ENCODE measurements around the gene C12orf76.
"Not testable (repeated sequence)": the region's sequence is repeated elsewhere in the genome, so short reads cannot be mapped to it uniquely, and the experiment has no call there.

Gene C12orf76, protein sequence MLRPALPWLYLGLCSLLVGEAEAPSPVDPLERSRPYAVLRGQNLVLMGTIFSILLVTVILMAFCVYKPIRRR

DNA sequence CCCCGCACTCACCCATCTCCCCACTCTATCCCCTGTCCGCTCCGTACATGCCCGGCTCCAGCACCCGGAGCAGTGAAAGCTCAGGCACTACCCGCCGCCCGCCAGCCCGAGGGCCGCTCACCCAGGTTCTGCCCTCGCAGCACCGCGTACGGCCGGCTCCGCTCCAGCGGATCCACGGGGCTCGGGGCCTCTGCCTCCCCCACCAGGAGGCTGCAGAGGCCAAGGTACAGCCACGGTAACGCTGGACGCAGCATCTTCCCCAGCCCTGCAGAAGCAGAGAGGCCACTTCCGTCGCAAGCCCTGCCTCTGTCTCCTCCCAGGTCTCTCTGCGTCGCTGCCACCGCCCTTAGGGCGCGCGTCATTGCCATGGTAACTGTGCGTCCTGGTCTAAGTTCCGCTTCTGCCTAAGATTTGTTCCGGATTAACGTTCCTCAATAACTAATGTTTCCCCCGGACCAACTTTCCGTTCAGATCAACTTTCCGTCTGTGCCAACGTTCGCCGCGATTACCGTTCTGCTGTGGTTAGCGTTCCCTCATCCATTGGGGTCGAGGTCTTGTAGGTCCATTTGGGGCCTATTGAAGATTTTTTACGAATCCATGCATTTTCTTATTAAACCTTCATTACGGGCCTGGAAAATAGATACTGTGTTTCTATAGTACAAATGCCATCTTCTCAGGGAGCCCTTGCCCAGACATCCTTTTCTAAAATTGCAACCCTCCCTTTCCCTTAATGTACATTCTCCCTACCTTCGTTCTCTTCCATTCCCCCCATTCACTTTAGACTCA, at the start of gene C12orf76:
TSS of gene C12orf76 (minus strand) at position 281 of the 786 bp plus-strand sequence. CDS start at position 254, 27 bp downstream.
- peak; percentile 69 to 85 for DNase-seq (ENCODE audit: low read depth in 2 of 2, low spot score in 1 of 2)

DNA sequence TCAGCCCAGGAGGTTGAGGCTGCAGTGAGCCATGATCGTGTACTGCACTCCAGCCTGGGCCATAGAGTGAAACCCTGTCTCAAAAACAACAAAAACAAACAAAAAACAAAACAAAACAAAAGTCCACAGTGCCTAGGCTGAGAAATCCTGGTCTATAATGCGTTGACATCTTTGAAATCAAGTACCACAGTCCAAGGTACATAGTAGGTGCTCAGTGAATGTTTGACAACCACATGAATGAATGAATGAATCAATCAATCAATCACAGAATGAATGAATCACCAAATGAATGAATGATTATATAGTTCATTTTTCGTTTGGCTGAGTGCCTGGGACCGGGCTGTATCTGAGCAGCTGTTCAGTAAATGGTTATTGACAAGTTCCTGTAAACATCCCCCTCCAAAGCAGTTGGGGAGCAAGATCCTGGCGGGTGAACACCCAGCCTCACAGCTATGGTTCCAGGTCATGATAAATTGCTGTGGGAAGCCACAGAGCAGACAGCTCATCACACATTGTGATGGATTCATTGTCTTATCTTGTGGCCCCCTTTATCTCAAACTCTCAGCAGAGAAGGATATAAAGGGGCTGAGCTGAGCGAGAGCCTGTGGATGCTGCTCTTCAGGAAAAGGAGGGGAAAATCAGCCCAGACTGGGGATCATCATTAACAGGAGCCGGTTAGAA, 45.4 kb upstream of the C12orf76 start:
- no peak for DNase-seq (ENCODE audit: low read depth in 2 of 2, low spot score in 1 of 2)

DNA sequence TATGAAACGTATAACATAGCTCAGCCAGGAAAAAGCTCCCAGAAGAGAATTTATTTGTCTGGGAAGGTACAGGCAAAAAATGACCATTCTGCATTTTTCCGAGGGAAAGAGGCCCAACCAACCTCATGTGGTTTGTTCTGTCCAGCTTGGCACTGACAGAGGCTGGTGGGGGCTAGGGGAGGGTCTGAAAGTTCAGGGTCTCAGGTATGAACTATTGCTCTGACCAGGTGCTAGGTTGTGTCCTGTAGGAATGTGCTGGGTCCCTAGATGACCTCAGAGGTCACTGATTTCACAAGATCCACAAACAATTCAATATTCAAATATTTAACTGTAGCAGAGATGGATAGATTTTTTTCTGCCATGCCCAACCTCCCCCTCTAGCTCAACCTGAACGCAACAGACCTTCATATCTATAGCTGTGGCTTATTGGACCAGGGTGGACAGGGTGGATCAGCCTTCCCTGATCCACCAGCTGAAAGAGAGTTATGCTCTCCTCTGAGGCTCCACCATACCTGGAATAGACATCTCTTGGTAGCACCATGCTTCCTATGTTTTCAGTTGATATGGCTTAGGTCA, 42.9 kb upstream of the C12orf76 start:
- DNase-seq (ENCODE audit: low read depth in 2 of 2, low spot score in 1 of 2) = no peak

DNA sequence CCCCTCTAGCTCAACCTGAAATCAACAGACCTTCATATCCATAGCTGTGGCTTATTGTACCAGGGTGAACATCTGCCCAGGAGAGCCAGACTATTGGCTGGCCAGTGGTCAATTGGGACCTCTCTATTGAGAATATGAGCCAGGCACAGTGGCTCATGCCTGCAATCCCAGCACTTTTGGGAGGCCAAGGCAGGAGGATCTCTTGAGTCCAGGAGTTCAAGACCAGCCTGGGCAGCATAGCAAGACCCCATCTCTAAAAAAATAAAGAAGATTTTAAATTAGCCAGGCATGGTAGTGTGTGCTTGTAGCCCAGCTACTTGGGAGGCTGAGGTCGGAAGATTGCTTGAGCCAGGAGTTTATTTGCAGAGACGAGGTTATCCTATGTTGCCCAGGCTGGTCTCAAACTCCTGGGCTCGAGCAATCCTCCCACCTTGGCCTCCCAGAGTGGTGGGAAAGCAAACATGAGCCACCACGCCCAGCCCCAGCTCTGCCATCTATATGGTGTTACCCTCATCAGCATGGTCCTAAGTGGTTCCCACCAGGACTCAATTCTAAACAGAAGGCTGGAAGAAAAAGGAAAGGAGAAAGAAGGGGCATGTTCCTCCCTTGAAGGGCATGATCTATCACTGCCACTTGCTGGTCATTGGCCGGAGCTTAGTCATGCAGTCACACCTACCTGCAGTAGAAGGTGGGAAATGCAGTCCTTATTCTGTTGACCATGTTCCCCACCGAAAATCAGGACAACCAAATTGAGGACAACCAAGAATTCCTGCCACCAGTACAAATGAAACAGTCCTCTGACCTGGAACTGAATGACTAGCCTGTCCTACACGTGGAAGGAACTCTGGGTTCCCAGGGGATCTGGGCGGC, 42.2 kb upstream of the C12orf76 start:
- no peak for DNase-seq (ENCODE audit: low read depth in 2 of 2, low spot score in 1 of 2)

DNA sequence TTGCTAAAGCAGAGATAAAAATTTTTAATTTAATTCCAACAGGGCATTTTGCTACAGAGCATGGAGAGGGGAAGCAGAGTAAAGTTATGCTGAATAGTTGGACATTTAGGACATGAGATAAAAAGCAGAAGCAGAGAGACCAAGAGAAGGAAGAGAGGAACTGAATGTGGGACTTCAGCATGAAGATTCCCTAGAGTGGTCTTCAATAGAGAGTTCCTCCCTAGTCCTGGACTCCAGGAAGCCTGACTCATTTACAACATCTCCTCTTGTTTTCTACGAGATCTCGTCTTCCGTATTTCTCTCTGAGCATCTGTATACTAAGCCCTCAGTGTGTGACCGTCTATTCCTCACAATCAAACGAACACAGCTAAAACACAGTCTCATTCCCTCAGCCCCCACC, 40.6 kb upstream of the C12orf76 start:
- no peak for DNase-seq (ENCODE audit: low read depth in 2 of 2, low spot score in 1 of 2)

DNA sequence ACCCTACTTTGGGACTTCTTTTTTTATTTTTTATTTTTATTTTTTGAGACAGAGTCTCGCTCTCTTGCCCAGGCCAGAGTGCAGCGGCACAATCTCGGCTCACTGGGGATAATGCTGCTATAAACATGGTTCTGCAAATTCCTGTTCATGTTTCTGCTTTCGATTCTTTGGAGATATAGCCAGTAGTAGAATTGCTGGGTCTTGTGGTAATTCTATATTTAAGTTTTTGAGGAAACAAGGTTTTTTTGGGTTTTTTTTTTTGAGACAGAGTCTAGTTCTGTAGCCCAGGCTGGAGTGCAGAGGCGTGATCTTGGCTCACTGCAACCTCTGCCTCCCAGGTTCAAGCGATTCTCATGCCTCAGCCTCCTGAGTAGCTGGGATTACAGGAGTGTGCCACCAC, 39.9 kb upstream of the C12orf76 start:
- DNase-seq (ENCODE audit: low read depth in 2 of 2, low spot score in 1 of 2) = not testable (repeated sequence)

DNA sequence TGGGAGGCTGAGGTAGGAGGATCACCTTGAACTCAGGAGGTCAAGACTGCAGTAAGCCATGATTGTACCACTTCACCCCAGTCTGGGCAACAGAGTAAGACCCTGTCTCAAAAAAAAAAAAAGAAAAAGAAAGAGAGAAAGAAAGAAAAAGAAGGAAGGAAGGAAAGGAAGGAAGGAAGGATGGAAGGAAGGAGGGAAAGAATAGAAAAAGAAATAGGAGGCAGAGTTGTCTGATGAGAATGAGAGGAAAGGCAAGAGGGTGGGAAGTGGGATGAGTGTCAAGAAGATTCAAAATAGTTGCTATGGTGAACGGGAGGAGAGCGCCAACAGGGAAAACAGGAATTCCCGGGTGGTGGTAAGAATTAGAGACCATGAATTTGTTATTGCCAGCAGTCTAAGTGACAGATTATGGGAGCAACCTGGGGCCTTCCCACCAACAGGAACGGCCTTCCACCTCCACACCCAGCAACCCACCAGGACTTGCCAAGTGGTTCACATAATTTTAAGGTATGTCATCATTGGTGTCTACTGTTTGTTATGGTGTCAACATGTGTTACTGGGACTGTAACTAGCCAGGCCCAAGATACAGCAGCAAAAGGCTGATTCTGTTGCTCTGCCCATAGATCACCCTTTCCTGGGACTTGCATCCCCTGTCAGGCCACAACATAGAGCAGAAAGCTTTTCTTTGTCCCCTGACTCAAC, 36.1 kb upstream of the C12orf76 start:
- no peak for DNase-seq (ENCODE audit: low read depth in 2 of 2, low spot score in 1 of 2)

DNA sequence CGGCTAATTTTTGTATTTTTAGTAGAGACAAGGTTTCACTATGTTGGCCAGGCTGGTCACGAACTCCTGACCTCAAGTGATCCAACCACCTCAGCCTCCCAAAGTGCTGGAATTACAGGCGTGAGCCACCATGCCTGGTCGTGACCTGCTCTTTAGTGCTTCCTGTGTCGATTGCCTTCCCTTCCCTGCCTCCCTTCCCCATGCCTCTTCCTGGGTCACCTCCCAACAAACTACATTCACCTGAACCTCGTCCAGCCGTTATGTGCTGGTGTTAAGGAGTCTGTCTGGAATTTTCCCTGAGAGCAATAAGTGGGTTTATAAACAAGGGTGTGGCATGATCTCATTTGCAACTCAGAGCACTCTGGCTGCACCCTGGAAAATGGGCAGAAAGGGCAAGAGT, 32.1 kb upstream of the C12orf76 start:
- no peak for DNase-seq (ENCODE audit: low read depth in 2 of 2, low spot score in 1 of 2)

DNA sequence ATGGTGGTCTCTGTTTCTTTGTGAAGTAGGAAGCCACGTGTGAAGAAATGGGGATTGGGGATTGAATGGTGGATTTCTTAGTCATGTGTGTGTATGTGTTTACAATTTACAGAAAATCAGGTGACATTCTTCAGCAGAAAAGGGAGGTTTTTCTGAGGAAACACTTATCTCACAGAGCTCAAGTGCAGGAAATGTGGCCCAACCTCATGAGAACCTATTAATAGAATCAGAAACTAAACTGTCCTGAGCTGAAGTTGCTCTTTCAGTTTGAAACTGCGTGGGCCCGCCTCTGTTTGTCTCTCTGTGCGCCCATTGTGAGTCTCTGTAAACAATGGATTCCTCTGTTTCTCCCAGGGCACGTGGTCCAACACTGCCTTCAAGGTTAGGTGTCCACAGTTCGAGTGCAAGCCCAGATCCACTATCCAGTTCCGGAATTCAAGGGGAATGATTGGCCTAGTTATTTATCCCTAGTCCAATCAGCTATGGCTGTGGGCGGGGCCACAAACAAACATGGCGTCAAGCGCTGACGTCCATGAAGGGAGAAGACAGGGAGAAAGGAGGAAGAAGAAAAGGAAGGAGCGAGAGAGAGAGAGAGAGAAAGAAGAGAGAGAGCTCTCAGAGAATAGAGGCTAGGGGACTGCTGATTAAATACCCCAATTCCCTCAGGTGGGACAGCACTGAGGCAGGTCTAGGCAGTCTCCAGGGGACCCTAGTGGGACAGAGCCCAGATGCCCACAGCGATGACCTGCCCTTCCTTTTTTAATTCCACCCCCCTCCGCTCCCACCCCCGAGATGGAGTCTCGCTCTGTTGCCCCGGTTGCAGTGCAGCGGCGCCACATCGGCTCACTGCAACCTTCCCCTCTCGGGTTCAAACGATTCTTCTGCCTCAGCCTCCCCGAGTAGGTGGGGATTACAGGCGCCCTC, 31.4 kb upstream of the C12orf76 start:
- DNase-seq (ENCODE audit: low read depth in 2 of 2, low spot score in 1 of 2) = peak; percentile 37

DNA sequence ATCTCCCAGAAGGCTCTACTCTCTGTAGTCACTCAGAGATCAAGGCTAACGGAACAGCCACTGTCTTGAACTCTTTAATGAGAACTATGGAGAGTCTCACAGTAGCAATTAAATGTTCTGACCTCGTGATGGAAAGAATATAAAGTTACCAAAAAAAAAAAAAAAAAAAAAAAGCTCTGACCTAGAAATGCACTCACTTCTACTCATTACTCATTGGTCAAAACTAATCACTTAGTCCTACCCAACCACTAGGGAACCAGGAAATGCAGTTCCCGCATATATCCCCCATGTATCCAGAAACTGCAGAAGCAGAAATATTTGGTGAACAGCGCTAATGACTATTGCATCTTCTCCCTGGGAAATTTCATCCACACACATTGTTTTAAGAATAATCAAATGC, 29.5 kb upstream of the C12orf76 start:
- no peak for DNase-seq (ENCODE audit: low read depth in 2 of 2, low spot score in 1 of 2)

DNA sequence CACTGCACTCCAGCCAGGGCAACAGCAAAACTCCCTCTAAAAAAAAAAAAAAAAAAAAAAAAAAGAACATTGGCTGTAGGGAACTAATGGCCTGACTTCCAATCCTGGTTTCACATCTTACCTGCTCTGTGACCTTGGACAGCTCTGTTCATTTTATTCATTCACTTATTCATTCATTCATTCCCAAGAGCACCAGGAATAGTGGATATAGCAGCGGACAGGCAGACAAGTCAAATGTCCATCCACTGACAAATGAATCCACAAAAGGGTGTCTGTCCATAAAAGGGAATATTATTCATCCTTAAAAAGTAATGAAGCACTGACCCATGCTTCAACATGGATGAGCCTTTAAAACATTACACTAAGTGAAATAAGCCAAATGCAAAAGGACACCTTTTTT, 27.6 kb upstream of the C12orf76 start:
- DNase-seq (ENCODE audit: low read depth in 2 of 2, low spot score in 1 of 2) = no peak

DNA sequence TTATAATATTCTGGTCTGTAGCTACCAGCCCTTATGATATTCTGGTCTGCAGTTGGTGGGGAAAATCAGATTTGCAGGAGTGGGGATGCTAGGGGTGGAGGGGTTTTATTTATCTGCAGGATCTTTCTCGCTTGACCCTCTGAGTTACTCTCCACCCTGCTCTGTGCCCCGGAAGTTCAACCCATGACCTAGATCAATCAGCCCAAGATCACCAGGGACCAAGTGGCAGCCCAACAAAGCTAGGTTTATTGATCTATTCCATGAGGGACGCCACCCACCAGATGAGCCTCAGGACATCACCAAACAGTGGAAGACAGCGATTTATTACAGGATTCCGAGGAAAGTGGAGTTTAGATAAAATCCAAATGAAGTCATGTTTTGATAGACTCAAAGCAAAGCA, 25.8 kb upstream of the C12orf76 start:
- DNase-seq (ENCODE audit: low read depth in 2 of 2, low spot score in 1 of 2) = no peak

DNA sequence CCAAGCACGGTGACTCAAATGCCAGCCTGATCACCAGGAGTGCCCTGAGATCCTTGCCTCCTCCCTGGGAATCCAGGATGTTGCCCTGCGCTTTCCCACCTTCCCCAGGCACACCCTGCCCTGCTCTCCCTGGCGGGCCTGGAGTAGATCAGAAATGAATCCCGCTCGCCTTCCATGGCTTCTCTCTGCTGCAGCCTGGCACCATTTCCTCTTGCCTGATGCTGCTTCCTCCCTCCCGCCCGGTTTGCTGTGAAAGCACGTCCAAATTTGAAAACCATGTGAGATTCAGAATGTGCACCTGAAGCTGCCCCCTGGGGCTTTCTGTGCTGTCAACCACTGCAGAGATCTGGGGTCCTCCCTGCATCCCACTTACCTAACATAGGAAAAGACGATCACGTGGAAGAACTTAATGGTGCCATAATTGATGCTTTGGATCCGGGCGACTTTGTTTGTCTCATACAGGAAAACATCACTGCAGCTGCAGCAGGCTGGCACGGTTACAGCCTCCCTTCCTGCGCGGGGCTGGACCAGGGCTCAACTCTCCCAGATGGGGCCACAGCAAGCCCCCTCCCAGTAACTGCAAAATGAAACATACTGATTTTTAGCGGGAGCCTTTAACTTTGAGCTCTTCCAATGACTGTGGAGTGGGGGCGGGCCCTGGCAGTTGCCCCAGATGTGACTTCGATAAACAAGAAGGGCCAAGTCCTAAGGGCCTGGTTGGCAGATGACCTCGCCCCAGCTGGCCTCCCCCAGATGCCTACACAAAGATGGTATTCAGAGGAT, 24.9 kb upstream of the C12orf76 start:
- DNase-seq (ENCODE audit: low read depth in 2 of 2, low spot score in 1 of 2) = no peak

DNA sequence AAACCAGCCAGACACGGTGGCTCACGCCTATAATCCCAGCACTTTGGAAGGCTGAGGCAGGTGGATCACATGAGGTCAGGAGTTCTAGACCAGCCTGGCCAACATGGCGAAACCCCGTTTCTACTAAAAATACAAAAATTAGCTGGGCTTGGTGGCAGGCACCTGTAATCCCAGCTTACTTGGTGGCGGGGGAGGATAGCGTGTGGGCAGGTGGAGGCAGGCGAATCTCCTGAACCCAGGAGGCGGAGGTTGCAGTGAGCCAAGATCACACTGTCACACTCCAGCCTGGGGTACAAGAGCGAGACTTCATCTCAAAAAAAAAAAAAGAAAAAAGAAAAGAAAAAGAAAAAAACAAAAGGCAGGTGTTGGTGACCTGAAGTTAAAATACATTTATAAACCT, 24.3 kb upstream of the C12orf76 start:
- not testable (repeated sequence) for DNase-seq (ENCODE audit: low read depth in 2 of 2, low spot score in 1 of 2)

DNA sequence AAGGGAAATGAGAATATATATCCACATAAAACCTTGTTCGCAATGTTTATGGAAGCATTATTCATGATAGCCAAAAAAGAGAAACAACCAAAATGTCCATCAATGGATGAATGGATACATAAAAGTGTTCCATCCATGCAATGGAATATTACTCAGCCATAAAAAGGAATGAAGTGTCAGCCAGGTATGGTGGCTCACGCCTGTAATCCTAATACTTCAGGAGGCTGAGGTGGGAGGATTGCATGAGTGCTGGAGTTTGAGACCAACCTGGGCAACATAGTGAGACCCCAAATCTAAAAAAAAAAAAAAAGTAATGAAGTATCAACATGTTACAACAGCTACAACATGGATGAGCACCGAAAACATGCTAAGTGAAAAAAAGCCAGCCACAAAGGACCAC, 23.6 kb upstream of the C12orf76 start:
- no peak for DNase-seq (ENCODE audit: low read depth in 2 of 2, low spot score in 1 of 2)

DNA sequence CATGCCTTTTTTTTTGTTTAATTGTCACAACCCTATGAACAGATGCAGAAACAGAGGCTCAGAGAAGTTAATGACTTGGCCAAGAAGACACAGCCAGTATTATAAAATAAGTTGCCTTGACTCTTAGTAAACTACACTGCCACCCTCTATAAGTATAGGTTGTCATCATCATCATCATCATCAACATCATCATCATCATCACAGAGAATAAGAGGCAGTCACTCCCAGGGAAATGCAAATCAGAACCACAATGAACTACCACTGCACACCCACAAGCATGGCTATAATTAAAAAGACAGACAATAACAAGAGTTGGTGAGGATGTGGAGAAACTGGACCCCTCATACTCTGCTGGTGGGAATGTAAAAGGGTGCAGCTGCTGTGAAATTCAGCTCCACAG, 23.2 kb upstream of the C12orf76 start:
- no peak for DNase-seq (ENCODE audit: low read depth in 2 of 2, low spot score in 1 of 2)

DNA sequence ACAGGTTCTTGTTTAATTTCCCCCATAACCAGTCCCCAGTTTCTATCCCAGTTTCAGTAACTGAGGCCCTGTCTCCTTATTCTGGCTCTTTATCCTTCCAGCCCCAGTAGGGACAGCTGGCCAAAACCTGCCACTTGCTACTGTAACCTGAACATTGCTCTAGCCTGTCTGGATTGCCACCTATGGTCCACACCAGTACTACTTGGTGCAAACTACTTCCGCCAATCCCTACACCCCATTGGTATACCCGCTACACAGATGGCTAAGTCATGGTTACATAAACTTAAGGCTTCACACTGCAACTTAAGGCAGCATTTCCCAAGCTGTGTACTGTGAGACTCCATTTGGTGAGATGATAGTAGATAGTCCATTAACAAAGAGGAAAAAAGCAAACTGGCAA, 20.3 kb upstream of the C12orf76 start:
- no peak for DNase-seq (ENCODE audit: low read depth in 2 of 2, low spot score in 1 of 2)

DNA sequence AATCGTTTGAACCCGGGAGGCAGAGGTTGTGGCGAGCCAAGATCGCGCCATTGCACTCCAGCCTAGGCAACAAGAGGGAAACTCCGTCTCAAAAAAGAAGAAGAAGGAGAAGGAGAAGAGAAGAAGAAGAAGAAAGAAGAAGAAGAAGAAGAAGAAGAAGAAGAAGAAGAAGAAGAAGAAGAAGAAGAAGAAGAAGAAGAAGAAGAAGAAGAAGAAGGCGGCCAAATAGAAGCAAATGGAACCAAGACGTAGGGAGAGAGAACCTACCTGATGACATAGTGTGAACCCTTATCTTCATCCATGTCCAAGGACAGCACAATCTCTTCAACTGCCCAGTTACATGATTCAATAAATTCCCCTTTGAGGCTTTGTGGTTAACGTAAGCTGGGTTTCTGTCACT, 19.8 kb upstream of the C12orf76 start:
- DNase-seq (ENCODE audit: low read depth in 2 of 2, low spot score in 1 of 2) = not testable (repeated sequence)

DNA sequence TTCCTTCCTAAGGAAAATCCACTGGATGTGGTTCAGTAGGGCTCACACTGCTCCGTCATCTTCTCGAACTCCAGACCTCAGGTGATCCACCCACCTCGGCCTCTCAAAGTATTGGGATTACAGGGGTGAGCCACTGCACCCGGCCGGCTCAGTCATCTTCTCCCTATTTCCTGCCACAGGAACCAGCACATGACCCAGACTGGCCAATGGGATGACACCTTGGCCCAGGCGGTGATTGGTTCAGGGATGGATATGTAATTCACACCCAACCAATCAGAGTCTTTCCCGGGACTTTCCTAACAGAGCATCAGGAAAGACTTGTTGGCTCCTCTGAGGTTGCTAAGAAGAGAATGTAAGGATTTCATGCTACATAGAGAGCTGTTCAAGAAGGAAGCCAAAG, 19.2 kb upstream of the C12orf76 start:
- DNase-seq (ENCODE audit: low read depth in 2 of 2, low spot score in 1 of 2) = no peak

All from stimulated activated CD8-positive, alpha-beta memory T cell treated with anti-CD3 and anti-CD28 coated beads, Interleukin-4, amount 100 ng/mL, for 4 hours (primary cell).